PC-3 (cell line): ENCODE data around the gene PCNT.
"Not testable (repeated sequence)": the region's sequence is repeated elsewhere in the genome, so short reads cannot be mapped to it uniquely, and the experiment has no call there.

Source experiments
- EZH2 ChIP-seq: fragments of 300-600 bp; sonication (generic); IDR thresholded peaks from one replicate; pipeline ENCODE4 v1.6.1; 2017; ENCODE audit warnings: antibody characterized with exemption, mild to moderate bottlenecking, low read length; ENCODE audit not compliant: unreplicated experiment
- TF ChIP-seq, protein P1 (sequence below): fragments of 300-600 bp; sonication (generic); conservative IDR thresholded peaks from 2 replicates; pipeline ENCODE4 v1.5.1; 2017; ENCODE audit warnings: antibody characterized with exemption, low read depth, mild to moderate bottlenecking, low read length

GRCh38 chr21:46433116-46433515 is 109.2 kb downstream of the PCNT start:
- TF ChIP-seq, protein P1, sequence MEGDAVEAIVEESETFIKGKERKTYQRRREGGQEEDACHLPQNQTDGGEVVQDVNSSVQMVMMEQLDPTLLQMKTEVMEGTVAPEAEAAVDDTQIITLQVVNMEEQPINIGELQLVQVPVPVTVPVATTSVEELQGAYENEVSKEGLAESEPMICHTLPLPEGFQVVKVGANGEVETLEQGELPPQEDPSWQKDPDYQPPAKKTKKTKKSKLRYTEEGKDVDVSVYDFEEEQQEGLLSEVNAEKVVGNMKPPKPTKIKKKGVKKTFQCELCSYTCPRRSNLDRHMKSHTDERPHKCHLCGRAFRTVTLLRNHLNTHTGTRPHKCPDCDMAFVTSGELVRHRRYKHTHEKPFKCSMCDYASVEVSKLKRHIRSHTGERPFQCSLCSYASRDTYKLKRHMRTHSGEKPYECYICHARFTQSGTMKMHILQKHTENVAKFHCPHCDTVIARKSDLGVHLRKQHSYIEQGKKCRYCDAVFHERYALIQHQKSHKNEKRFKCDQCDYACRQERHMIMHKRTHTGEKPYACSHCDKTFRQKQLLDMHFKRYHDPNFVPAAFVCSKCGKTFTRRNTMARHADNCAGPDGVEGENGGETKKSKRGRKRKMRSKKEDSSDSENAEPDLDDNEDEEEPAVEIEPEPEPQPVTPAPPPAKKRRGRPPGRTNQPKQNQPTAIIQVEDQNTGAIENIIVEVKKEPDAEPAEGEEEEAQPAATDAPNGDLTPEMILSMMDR: not testable (repeated sequence)
- TF ChIP-seq EZH2: not testable (repeated sequence)
